GM23248 (cell line): ENCODE measurements around the gene TOR3A.

Source experiments
- EZH2 ChIP-seq: fragments of 200-600 bp; sonication (generic); IDR thresholded peaks from 2 replicates; pipeline ENCODE4 v1.6.1; 2018; ENCODE audit warnings: antibody characterized with exemption, mild to moderate bottlenecking; ENCODE audit not compliant: insufficient read depth, poor library complexity, severe bottlenecking
- EZH2phosphoT487 ChIP-seq: fragments of 200-600 bp; sonication (generic); IDR thresholded peaks from 2 replicates; pipeline ENCODE4 v1.6.1; 2018; ENCODE audit warnings: antibody characterized with exemption, moderate library complexity, mild to moderate bottlenecking, low read depth; ENCODE audit not compliant: insufficient read depth

- TF ChIP-seq EZH2 (no peak), EZH2phosphoT487 (no peak)
Measured at GRCh38 chr1:179081687-179082332, at the start of gene TOR3A.
